ENCODE results near the gene GTPBP2.
A peak's percentile ranks its signal among the peaks of the same experiment; 100 is the strongest.
"Not testable (repeated sequence)": the region's sequence is repeated elsewhere in the genome, so short reads cannot be mapped to it uniquely, and the experiment has no call there.

Gene GTPBP2

GRCh38 chr6:43636308-43636659 is 7.2 kb upstream of the GTPBP2 start:
- H3K4me3 ChIP-seq = peak overlapping the region; percentile 81
- peak overlapping the region; percentile 93 for H3K4me2 ChIP-seq
- peaks cover 49% of the 10 kb centered on the region for H4K20me1 ChIP-seq
- no peaks in the 10 kb centered on the region for H3K27me3 ChIP-seq
- H3K4me1 ChIP-seq = peaks cover 77% of the 10 kb centered on the region
- H3K9me3 ChIP-seq = no peaks in the 10 kb centered on the region
- peak overlapping the region; percentile 88 for H3K9ac ChIP-seq
- H3K27ac ChIP-seq = peak overlapping the region; percentile 91
- peaks cover 46% of the 10 kb centered on the region for H3K36me3 ChIP-seq
- no peak for TF ChIP-seq Cebpa-rat (IDR thresholded peaks at IDR 0.05)

GRCh38 chr6:43635387-43636307 is 6.6 kb upstream of the GTPBP2 start, which contains the start of gene MAD2L1BP:
Gene MAD2L1BP (plus strand): TSS chr6:43635840. CDS start chr6:43635876, 36 bp downstream.
- Histone ChIP-seq H3K9me3 (no peaks in the 10 kb centered on the region), H3K27me3 (no peaks in the 10 kb centered on the region), H3K4me1 (peaks cover 83% of the 10 kb centered on the region), H3K9ac (peak within 1 kb of the TSS; percentile 88), H3K27ac (peak within 1 kb of the TSS; percentile 91), H3K4me2 (peak within 1 kb of the TSS; percentile 93), H4K20me1 (peaks cover 43% of the 10 kb centered on the region), H3K36me3 (peaks cover 39% of the 10 kb centered on the region), H3K4me3 (peak within 1 kb of the TSS; percentile 81)
- TF ChIP-seq Cebpa-rat (IDR thresholded peaks at IDR 0.05) = no peak

GRCh38 chr6:43634702-43635303 is 5.7 kb upstream of the GTPBP2 start:
- H3K4me2 ChIP-seq = peak overlapping the region; percentile 93
- H3K9ac ChIP-seq = peak overlapping the region; percentile 88
- H3K27ac ChIP-seq = peak overlapping the region; percentile 91
- H4K20me1 ChIP-seq = peaks cover 34% of the 10 kb centered on the region
- no peaks in the 10 kb centered on the region for H3K9me3 ChIP-seq
- no peaks in the 10 kb centered on the region for H3K27me3 ChIP-seq
- H3K4me1 ChIP-seq = peaks cover 82% of the 10 kb centered on the region
- H3K4me3 ChIP-seq = peak overlapping the region; percentile 81; the same call in 1 of the 2 replicates
- no peak for TF ChIP-seq Cebpa-rat (IDR thresholded peaks at IDR 0.05)
- H3K36me3 ChIP-seq = peaks cover 31% of the 10 kb centered on the region

GRCh38 chr6:43633002-43633401 is 3.9 kb upstream of the GTPBP2 start:
- Histone ChIP-seq H4K20me1 (peaks cover 16% of the 10 kb centered on the region), H3K36me3 (peaks cover 13% of the 10 kb centered on the region), H3K4me1 (peaks cover 71% of the 10 kb centered on the region), H3K4me2 (peak overlapping the region; percentile 32)
- not testable (repeated sequence) for H3K4me3 ChIP-seq, H3K9ac ChIP-seq, H3K27me3 ChIP-seq, H3K9me3 ChIP-seq, H3K27ac ChIP-seq

GRCh38 chr6:43630980-43631619 is 2.0 kb upstream of the GTPBP2 start:
- Histone ChIP-seq H3K4me2 (peak overlapping the region; percentile 88), H3K36me3 (peaks cover 5% of the 10 kb centered on the region), H3K27ac (peak overlapping the region; percentile 93), H4K20me1 (peaks cover 15% of the 10 kb centered on the region; the same call in 1 of the 2 replicates), H3K9ac (no peak overlapping the region; the same call in 1 of the 2 replicates), H3K4me1 (peaks cover 74% of the 10 kb centered on the region), H3K27me3 (no peaks in the 10 kb centered on the region), H3K4me3 (no peak overlapping the region; the same call in 1 of the 2 replicates), H3K9me3 (no peaks in the 10 kb centered on the region)
- no peak for TF ChIP-seq Cebpa-rat (IDR thresholded peaks at IDR 0.05)

- peak overlapping the region; percentile 96 for H3K4me3 ChIP-seq
- no peaks in the 10 kb centered on the region for H3K27me3 ChIP-seq
- H3K4me1 ChIP-seq = peaks cover 67% of the 10 kb centered on the region
- H4K20me1 ChIP-seq = peaks cover 18% of the 10 kb centered on the region; the same call in 1 of the 2 replicates
- peaks cover 19% of the 10 kb centered on the region for H3K36me3 ChIP-seq
- no peaks in the 10 kb centered on the region for H3K9me3 ChIP-seq
- H3K9ac ChIP-seq = peak overlapping the region; percentile 84
- peak; percentile 97 for TF ChIP-seq Cebpa-rat (IDR thresholded peaks at IDR 0.05)
- H3K27ac ChIP-seq = peak overlapping the region; percentile 93
- peak overlapping the region; percentile 88 for H3K4me2 ChIP-seq
Measured at GRCh38 chr6:43629505-43630300, 639 bp upstream of the GTPBP2 start.

GRCh38 chr6:43628393-43629103 is 516 bp downstream of the GTPBP2 start:
- Histone ChIP-seq H3K27me3 (no peaks in the 10 kb centered on the region), H3K4me2 (peak overlapping the region; percentile 89), H3K9ac (peak overlapping the region; percentile 93), H3K36me3 (peaks cover 31% of the 10 kb centered on the region), H3K4me1 (peaks cover 56% of the 10 kb centered on the region), H3K27ac (peak overlapping the region; percentile 90), H3K4me3 (peak overlapping the region; percentile 96), H4K20me1 (peaks cover 18% of the 10 kb centered on the region; the same call in 1 of the 2 replicates), H3K9me3 (no peaks in the 10 kb centered on the region)
- no peak for TF ChIP-seq Cebpa-rat (IDR thresholded peaks at IDR 0.05)

GRCh38 chr6:43627008-43627825 is 1.8 kb downstream of the GTPBP2 start:
- H3K36me3 ChIP-seq = peaks cover 44% of the 10 kb centered on the region
- H3K4me3 ChIP-seq = no peak overlapping the region
- peaks cover 18% of the 10 kb centered on the region; the same call in 1 of the 2 replicates for H4K20me1 ChIP-seq
- H3K4me2 ChIP-seq = peak overlapping the region; percentile 89
- H3K27ac ChIP-seq = 0 out of 2 replicates have a peak overlapping the region, but pooled peaks have one; percentile 5
- no peaks in the 10 kb centered on the region for H3K9me3 ChIP-seq
- H3K9ac ChIP-seq = peak overlapping the region; percentile 31; the same call in 1 of the 2 replicates
- TF ChIP-seq Cebpa-rat (IDR thresholded peaks at IDR 0.05) = no peak
- H3K27me3 ChIP-seq = no peaks in the 10 kb centered on the region
- H3K4me1 ChIP-seq = peaks cover 43% of the 10 kb centered on the region
